ENCODE results near the gene ZFPL1. TPM values are rescaled to one million over a fixed set of nuclear protein-coding genes. Genes with fewer than 3 reads are reported as not detected.

The ZFPL1 gene
- total RNA-seq, 2 donors from 2014 or later, result 61.6 to 62.6 TPM

- WGBS, result 87% methylated on average over 6 of the region's 6 CpGs
- intact Hi-C loops (cut with DNase I), result no loop called here
- DNase-seq (ENCODE audit: low spot score), result no peak
- H3K9me3 ChIP-seq, result no peaks in the 10 kb centered on the region
- H3K27ac ChIP-seq, result peak overlapping the region; percentile 10 to 71
- H3K27me3 ChIP-seq (replicated peaks; ENCODE audit: insufficient read depth), result no peaks in the 10 kb centered on the region
- H3K36me3 ChIP-seq, result no peaks in the 10 kb centered on the region
- TF ChIP-seq CTCF (IDR thresholded peaks at IDR 0.05) (no peak), POLR2A (IDR thresholded peaks at IDR 0.05) (no peak), POLR2AphosphoS5 (IDR thresholded peaks at IDR 0.05) (peak; percentile 11)
- H3K4me1 ChIP-seq (replicated peaks), result peaks cover 26% of the 10 kb centered on the region
- no peak overlapping the region for H3K4me3 ChIP-seq
Observed at GRCh38 chr11:65100674-65101350, 16.8 kb downstream of the ZFPL1 start.

GRCh38 chr11:65102142-65103095 lies 18.4 kb downstream of the ZFPL1 start:
- Histone ChIP-seq H3K4me1 (replicated peaks) (peaks cover 22% of the 10 kb centered on the region), H3K4me3 (no peak overlapping the region), H3K27me3 (replicated peaks; ENCODE audit: insufficient read depth) (no peaks in the 10 kb centered on the region), H3K27ac (peak overlapping the region; percentile 71 to 74), H3K36me3 (no peaks in the 10 kb centered on the region), H3K9me3 (no peaks in the 10 kb centered on the region)
- intact Hi-C loops (cut with DNase I), result no loop called here
- peak; percentile 76 for TF ChIP-seq POLR2AphosphoS5 (IDR thresholded peaks at IDR 0.05)
- TF ChIP-seq POLR2A (IDR thresholded peaks at IDR 0.05), result no peak
- TF ChIP-seq CTCF (IDR thresholded peaks at IDR 0.05), result no peak
- WGBS, result 47% methylated on average over 8 of the region's 8 CpGs
- DNase-seq (ENCODE audit: low spot score), result no peak

GRCh38 chr11:65103476-65103875 lies 19.5 kb downstream of the ZFPL1 start:
- Histone ChIP-seq H3K9me3 (no peaks in the 10 kb centered on the region), H3K4me1 (replicated peaks) (peaks cover 21% of the 10 kb centered on the region), H3K27ac (peak overlapping the region; percentile 71 to 74), H3K27me3 (replicated peaks; ENCODE audit: insufficient read depth) (no peaks in the 10 kb centered on the region), H3K36me3 (no peaks in the 10 kb centered on the region), H3K4me3 (no peak overlapping the region)
- intact Hi-C loops (cut with DNase I), result no loop called here
- DNase-seq (ENCODE audit: low spot score), result no peak
- TF ChIP-seq CTCF (IDR thresholded peaks at IDR 0.05) (no peak), POLR2AphosphoS5 (IDR thresholded peaks at IDR 0.05) (no peak), POLR2A (IDR thresholded peaks at IDR 0.05) (no peak)

- H3K36me3 ChIP-seq, result no peaks in the 10 kb centered on the region
- H3K4me3 ChIP-seq, result no peak overlapping the region
- H3K4me1 ChIP-seq (replicated peaks), result peaks cover 21% of the 10 kb centered on the region
- intact Hi-C loops (cut with DNase I), result no loop called here
- peak overlapping the region; percentile 18 to 58 for H3K27ac ChIP-seq
- DNase-seq (ENCODE audit: low spot score), result no peak
- TF ChIP-seq POLR2AphosphoS5 (IDR thresholded peaks at IDR 0.05), result no peak
- no peak for TF ChIP-seq POLR2A (IDR thresholded peaks at IDR 0.05)
- TF ChIP-seq CTCF (IDR thresholded peaks at IDR 0.05), result no peak
- H3K27me3 ChIP-seq (replicated peaks; ENCODE audit: insufficient read depth), result no peaks in the 10 kb centered on the region
- 55% methylated on average over 4 of the region's 4 CpGs for WGBS
- no peaks in the 10 kb centered on the region for H3K9me3 ChIP-seq
Observed at GRCh38 chr11:65104628-65105027, 20.6 kb downstream of the ZFPL1 start.
